ENCODE measurements around the gene CD209. TPM values are rescaled to one million over a fixed set of nuclear protein-coding genes. Genes with fewer than 3 reads are reported as not detected.

The CD209 gene
- polyA plus RNA-seq, 1 donor from 2014 or later: not detected

- Histone ChIP-seq H3K9ac (ENCODE audit: low read length) (no peak overlapping the region), H2AFZ (ENCODE audit: low read depth, low read length) (no peak overlapping the region), H3K36me3 (ENCODE audit: insufficient read depth, low read length) (no peaks in the 10 kb centered on the region), H4K20me1 (ENCODE audit: insufficient read depth) (no peaks in the 10 kb centered on the region), H3K27ac (ENCODE audit: low read length) (no peak overlapping the region), H3K9me2 (ENCODE audit: insufficient read depth, low read length) (no peaks in the 10 kb centered on the region), H3F3A (ENCODE audit: insufficient read depth, low read length, poor library complexity, severe bottlenecking) (no peaks in the 10 kb centered on the region), H3K4me2 (ENCODE audit: low read length) (no peak overlapping the region), H3K79me2 (replicated peaks; ENCODE audit: insufficient read depth, low read length) (no peaks in the 10 kb centered on the region), H3K4me3 (ENCODE audit: low read length) (no peak overlapping the region), H3K9me3 (ENCODE audit: low read length) (no peaks in the 10 kb centered on the region), H3K27me3 (ENCODE audit: insufficient read depth, low read depth, low read length) (peaks cover 31% of the 10 kb centered on the region)
- TF ChIP-seq POLR2AphosphoS5 (IDR thresholded peaks at IDR 0.05): no peak
- no peak for TF ChIP-seq TAF1 (IDR thresholded peaks at IDR 0.05; ENCODE audit: low read depth)
- TF ChIP-seq EP300 (conservative IDR thresholded peaks at IDR 0.05; ENCODE audit: poor library complexity, severe bottlenecking): no peak
- no peak for TF ChIP-seq SMC3 (conservative IDR thresholded peaks at IDR 0.05; ENCODE audit: poor library complexity)
- TF ChIP-seq, protein P1, sequence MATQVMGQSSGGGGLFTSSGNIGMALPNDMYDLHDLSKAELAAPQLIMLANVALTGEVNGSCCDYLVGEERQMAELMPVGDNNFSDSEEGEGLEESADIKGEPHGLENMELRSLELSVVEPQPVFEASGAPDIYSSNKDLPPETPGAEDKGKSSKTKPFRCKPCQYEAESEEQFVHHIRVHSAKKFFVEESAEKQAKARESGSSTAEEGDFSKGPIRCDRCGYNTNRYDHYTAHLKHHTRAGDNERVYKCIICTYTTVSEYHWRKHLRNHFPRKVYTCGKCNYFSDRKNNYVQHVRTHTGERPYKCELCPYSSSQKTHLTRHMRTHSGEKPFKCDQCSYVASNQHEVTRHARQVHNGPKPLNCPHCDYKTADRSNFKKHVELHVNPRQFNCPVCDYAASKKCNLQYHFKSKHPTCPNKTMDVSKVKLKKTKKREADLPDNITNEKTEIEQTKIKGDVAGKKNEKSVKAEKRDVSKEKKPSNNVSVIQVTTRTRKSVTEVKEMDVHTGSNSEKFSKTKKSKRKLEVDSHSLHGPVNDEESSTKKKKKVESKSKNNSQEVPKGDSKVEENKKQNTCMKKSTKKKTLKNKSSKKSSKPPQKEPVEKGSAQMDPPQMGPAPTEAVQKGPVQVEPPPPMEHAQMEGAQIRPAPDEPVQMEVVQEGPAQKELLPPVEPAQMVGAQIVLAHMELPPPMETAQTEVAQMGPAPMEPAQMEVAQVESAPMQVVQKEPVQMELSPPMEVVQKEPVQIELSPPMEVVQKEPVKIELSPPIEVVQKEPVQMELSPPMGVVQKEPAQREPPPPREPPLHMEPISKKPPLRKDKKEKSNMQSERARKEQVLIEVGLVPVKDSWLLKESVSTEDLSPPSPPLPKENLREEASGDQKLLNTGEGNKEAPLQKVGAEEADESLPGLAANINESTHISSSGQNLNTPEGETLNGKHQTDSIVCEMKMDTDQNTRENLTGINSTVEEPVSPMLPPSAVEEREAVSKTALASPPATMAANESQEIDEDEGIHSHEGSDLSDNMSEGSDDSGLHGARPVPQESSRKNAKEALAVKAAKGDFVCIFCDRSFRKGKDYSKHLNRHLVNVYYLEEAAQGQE (IDR thresholded peaks at IDR 0.05; ENCODE audit: borderline replicate concordance): no peak
- TF ChIP-seq MXI1 (conservative IDR thresholded peaks at IDR 0.05; ENCODE audit: poor library complexity, severe bottlenecking): no peak
- no peak for TF ChIP-seq RAD21 (conservative IDR thresholded peaks at IDR 0.05)
- TF ChIP-seq, protein P2, sequence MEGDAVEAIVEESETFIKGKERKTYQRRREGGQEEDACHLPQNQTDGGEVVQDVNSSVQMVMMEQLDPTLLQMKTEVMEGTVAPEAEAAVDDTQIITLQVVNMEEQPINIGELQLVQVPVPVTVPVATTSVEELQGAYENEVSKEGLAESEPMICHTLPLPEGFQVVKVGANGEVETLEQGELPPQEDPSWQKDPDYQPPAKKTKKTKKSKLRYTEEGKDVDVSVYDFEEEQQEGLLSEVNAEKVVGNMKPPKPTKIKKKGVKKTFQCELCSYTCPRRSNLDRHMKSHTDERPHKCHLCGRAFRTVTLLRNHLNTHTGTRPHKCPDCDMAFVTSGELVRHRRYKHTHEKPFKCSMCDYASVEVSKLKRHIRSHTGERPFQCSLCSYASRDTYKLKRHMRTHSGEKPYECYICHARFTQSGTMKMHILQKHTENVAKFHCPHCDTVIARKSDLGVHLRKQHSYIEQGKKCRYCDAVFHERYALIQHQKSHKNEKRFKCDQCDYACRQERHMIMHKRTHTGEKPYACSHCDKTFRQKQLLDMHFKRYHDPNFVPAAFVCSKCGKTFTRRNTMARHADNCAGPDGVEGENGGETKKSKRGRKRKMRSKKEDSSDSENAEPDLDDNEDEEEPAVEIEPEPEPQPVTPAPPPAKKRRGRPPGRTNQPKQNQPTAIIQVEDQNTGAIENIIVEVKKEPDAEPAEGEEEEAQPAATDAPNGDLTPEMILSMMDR (IDR thresholded peaks at IDR 0.05; ENCODE audit: poor library complexity, severe bottlenecking): no peak
- no peak for TF ChIP-seq EZH2 (IDR thresholded peaks at IDR 0.05; ENCODE audit: borderline replicate concordance, insufficient read depth, low read length, poor library complexity, severe bottlenecking)
Observed at GRCh38 chr19:7784856-7785255, 37.5 kb upstream of the CD209 start.

DNA sequence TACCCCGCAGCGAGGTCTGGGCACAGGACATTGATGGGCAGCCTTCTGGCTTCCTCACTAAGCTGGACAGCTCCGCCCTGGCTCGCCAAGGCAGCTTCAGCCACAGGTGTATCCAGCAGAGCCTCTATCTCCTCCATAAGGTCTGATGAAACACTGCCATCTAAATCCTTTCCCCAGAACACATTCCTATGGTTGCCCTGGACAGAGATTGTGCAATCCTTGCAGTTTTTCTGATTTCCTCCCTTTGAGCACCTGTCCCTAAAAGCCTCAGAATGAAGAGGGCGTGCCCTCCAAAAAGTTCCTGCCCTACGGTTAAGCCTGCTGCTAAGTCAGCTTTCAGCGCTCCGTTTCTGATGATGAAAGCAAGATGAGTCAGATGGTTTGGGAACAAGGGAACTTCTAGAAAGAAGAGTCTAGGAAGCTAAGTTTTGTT, 36.7 kb upstream of the CD209 start:
- Histone ChIP-seq H3F3A (ENCODE audit: insufficient read depth, low read length, poor library complexity, severe bottlenecking) (no peaks in the 10 kb centered on the region), H2AFZ (ENCODE audit: low read depth, low read length) (no peak overlapping the region), H3K9me3 (ENCODE audit: low read length) (no peaks in the 10 kb centered on the region), H3K4me2 (ENCODE audit: low read length) (no peak overlapping the region), H3K79me2 (replicated peaks; ENCODE audit: insufficient read depth, low read length) (no peaks in the 10 kb centered on the region), H3K27me3 (ENCODE audit: insufficient read depth, low read depth, low read length) (peaks cover 23% of the 10 kb centered on the region), H3K9ac (ENCODE audit: low read length) (no peak overlapping the region), H3K36me3 (ENCODE audit: insufficient read depth, low read length) (no peaks in the 10 kb centered on the region), H4K20me1 (ENCODE audit: insufficient read depth) (no peaks in the 10 kb centered on the region), H3K4me3 (ENCODE audit: low read length) (no peak overlapping the region), H3K9me2 (ENCODE audit: insufficient read depth, low read length) (no peaks in the 10 kb centered on the region), H3K27ac (ENCODE audit: low read length) (no peak overlapping the region)
- TF ChIP-seq SMC3 (conservative IDR thresholded peaks at IDR 0.05; ENCODE audit: poor library complexity) (no peak), RAD21 (conservative IDR thresholded peaks at IDR 0.05) (no peak)
- TF ChIP-seq, protein P1 (IDR thresholded peaks at IDR 0.05; ENCODE audit: borderline replicate concordance): no peak
- TF ChIP-seq, protein P2 (IDR thresholded peaks at IDR 0.05; ENCODE audit: poor library complexity, severe bottlenecking): no peak
